Measurements from ENCODE around the gene DGKH. TPM values are rescaled to one million over a fixed set of nuclear protein-coding genes. Genes with fewer than 3 reads are reported as not detected.

The DGKH gene
- total RNA-seq, 1 donor from 2014 or later: 14.5 TPM

GRCh38 chr13:42259515-42259914 is 211.1 kb downstream of the DGKH start:
- H3K36me3 Mint-ChIP-seq (ENCODE audit: unreplicated experiment): no peaks in the 10 kb centered on the region
- TF ChIP-seq CTCF (IDR thresholded peaks at IDR 0.05): no peak
- peaks cover 2% of the 10 kb centered on the region for H3K27me3 Mint-ChIP-seq (ENCODE audit: unreplicated experiment)
- no peaks in the 10 kb centered on the region for H3K4me1 Mint-ChIP-seq (ENCODE audit: unreplicated experiment)
- H3K4me3 Mint-ChIP-seq (ENCODE audit: unreplicated experiment): no peak overlapping the region
- peaks cover 3% of the 10 kb centered on the region for H3K9me3 Mint-ChIP-seq (ENCODE audit: unreplicated experiment)
- no peak overlapping the region for H3K27ac Mint-ChIP-seq (ENCODE audit: unreplicated experiment)
- DNase-seq (ENCODE audit: extremely low spot score, unreplicated experiment): no peak

- Mint-ChIP-seq H3K4me1 (ENCODE audit: unreplicated experiment) (no peaks in the 10 kb centered on the region), H3K27me3 (ENCODE audit: unreplicated experiment) (no peaks in the 10 kb centered on the region), H3K27ac (ENCODE audit: unreplicated experiment) (no peak overlapping the region), H3K9me3 (ENCODE audit: unreplicated experiment) (peaks cover 3% of the 10 kb centered on the region), H3K36me3 (ENCODE audit: unreplicated experiment) (no peaks in the 10 kb centered on the region), H3K4me3 (ENCODE audit: unreplicated experiment) (no peak overlapping the region)
- TF ChIP-seq CTCF (IDR thresholded peaks at IDR 0.05): no peak
- no peak for DNase-seq (ENCODE audit: extremely low spot score, unreplicated experiment)
These were observed 212.6 kb downstream of the DGKH start for GRCh38 chr13:42260903-42261654.

- peaks cover 13% of the 10 kb centered on the region for H3K9me3 Mint-ChIP-seq (ENCODE audit: unreplicated experiment)
- DNase-seq (ENCODE audit: extremely low spot score, unreplicated experiment): no peak
- TF ChIP-seq CTCF (IDR thresholded peaks at IDR 0.05): no peak
- H3K27ac Mint-ChIP-seq (ENCODE audit: unreplicated experiment): peak overlapping the region; percentile 55
- H3K4me3 Mint-ChIP-seq (ENCODE audit: unreplicated experiment): no peak overlapping the region
- H3K4me1 Mint-ChIP-seq (ENCODE audit: unreplicated experiment): peaks cover 17% of the 10 kb centered on the region
- no peaks in the 10 kb centered on the region for H3K27me3 Mint-ChIP-seq (ENCODE audit: unreplicated experiment)
- no peaks in the 10 kb centered on the region for H3K36me3 Mint-ChIP-seq (ENCODE audit: unreplicated experiment)
These were observed 218.0 kb downstream of the DGKH start for GRCh38 chr13:42266473-42266872.

GRCh38 chr13:42270160-42270856 is 221.9 kb downstream of the DGKH start:
- no peak for TF ChIP-seq CTCF (IDR thresholded peaks at IDR 0.05)
- no peak for DNase-seq (ENCODE audit: extremely low spot score, unreplicated experiment)
- Mint-ChIP-seq H3K4me1 (ENCODE audit: unreplicated experiment) (peaks cover 36% of the 10 kb centered on the region), H3K27me3 (ENCODE audit: unreplicated experiment) (no peaks in the 10 kb centered on the region), H3K9me3 (ENCODE audit: unreplicated experiment) (peaks cover 13% of the 10 kb centered on the region), H3K36me3 (ENCODE audit: unreplicated experiment) (no peaks in the 10 kb centered on the region), H3K4me3 (ENCODE audit: unreplicated experiment) (no peak overlapping the region), H3K27ac (ENCODE audit: unreplicated experiment) (peak overlapping the region; percentile 96)

GRCh38 chr13:42270857-42271215 is 222.4 kb downstream of the DGKH start:
- H3K27ac Mint-ChIP-seq (ENCODE audit: unreplicated experiment): peak overlapping the region; percentile 96
- no peaks in the 10 kb centered on the region for H3K27me3 Mint-ChIP-seq (ENCODE audit: unreplicated experiment)
- peaks cover 13% of the 10 kb centered on the region for H3K9me3 Mint-ChIP-seq (ENCODE audit: unreplicated experiment)
- H3K4me3 Mint-ChIP-seq (ENCODE audit: unreplicated experiment): peak overlapping the region; percentile 98
- no peaks in the 10 kb centered on the region for H3K36me3 Mint-ChIP-seq (ENCODE audit: unreplicated experiment)
- peaks cover 36% of the 10 kb centered on the region for H3K4me1 Mint-ChIP-seq (ENCODE audit: unreplicated experiment)
- no peak for DNase-seq (ENCODE audit: extremely low spot score, unreplicated experiment)
- TF ChIP-seq CTCF (IDR thresholded peaks at IDR 0.05): no peak
